C4-2B (cell line): ENCODE results near the gene FBF1.
A peak's percentile ranks its signal among the peaks of the same experiment; 100 is the strongest.
"Not testable (repeated sequence)": the region's sequence is repeated elsewhere in the genome, so short reads cannot be mapped to it uniquely, and the experiment has no call there.

ENCODE experiments used
- H3K27ac ChIP-seq: fragments of 450-650 bp; 2 replicates; pipeline ENCODE4 v1.5.1; 2017
- CTCF ChIP-seq: fragments of 450-650 bp; conservative IDR thresholded peaks from 2 replicates; pipeline ENCODE4 v1.5.1; 2017; ENCODE audit warnings: mild to moderate bottlenecking
- ZFX ChIP-seq: fragments of 450-650 bp; IDR thresholded peaks from 2 replicates; pipeline ENCODE4 v1.6.1; 2017

The FBF1 gene

GRCh38 chr17:75970011-75970523 is 29.2 kb upstream of the FBF1 start:
- no peak overlapping the region for H3K27ac ChIP-seq
- TF ChIP-seq ZFX (no peak), CTCF (no peak)

GRCh38 chr17:75969044-75969443 is 28.2 kb upstream of the FBF1 start:
- not testable (repeated sequence) for H3K27ac ChIP-seq

GRCh38 chr17:75965468-75965867 is 24.6 kb upstream of the FBF1 start:
- TF ChIP-seq CTCF = no peak
- no peak for TF ChIP-seq ZFX
- no peak overlapping the region for H3K27ac ChIP-seq

- H3K27ac ChIP-seq = peak overlapping the region; percentile 45
- no peak for TF ChIP-seq CTCF
- no peak for TF ChIP-seq ZFX
Observed at GRCh38 chr17:75959839-75960511, 19.1 kb upstream of the FBF1 start.

GRCh38 chr17:75959051-75959838 is 18.4 kb upstream of the FBF1 start:
- H3K27ac ChIP-seq = no peak overlapping the region; the same call in 1 of the 2 replicates
- TF ChIP-seq CTCF (no peak), ZFX (no peak)

GRCh38 chr17:75950855-75951554 is 10.2 kb upstream of the FBF1 start:
- H3K27ac ChIP-seq = no peak overlapping the region
- no peak for TF ChIP-seq CTCF
- TF ChIP-seq ZFX = no peak

GRCh38 chr17:75950421-75950820 is 9.6 kb upstream of the FBF1 start:
- H3K27ac ChIP-seq = no peak overlapping the region
- TF ChIP-seq ZFX (no peak), CTCF (no peak)
